Omental fat pad (tissue), 4 donors: ENCODE measurements around the gene PNPLA8. TPM values are rescaled to one million over a fixed set of nuclear protein-coding genes. Genes with fewer than 3 reads are reported as not detected.
"Not testable (repeated sequence)": the region's sequence is repeated elsewhere in the genome, so short reads cannot be mapped to it uniquely, and the experiment has no call there.

Experiments used
- ATAC-seq: fragments of 150-250 bp; one replicate; pipeline ENCODE4 v1.9.1; 2016; ENCODE audit warnings: mild to moderate bottlenecking, moderate library complexity; ENCODE audit not compliant: low FRiP score
- DNase-seq: peaks from one replicate; pipeline ENCODE4 v3.0.0-alpha.2; 2019; ENCODE audit warnings: low spot score
- CTCF ChIP-seq, 3 donors: fragments of 450-650 bp; IDR thresholded peaks; one replicate each; pipeline ENCODE4 v1.5.1; 2016 to 2017; ENCODE audit warnings: antibody characterized with exemption in 3 of 3, mild to moderate bottlenecking in 3 of 3, moderate library complexity in 2 of 3
- total RNA-seq, 4 donors: library from RNA; depleted of rRNA; stranded (reverse); fragments of >200 nt; gene quantifications; one replicate each; pipeline ENCODE4 v1.1.0, GENCODE V29; 2016

Gene PNPLA8
- total RNA-seq, 4 donors from 2014 or later = 38.8 to 80.6 (median 60.4) TPM

- DNase-seq = no peak
- ATAC-seq = no peak
- no peak for TF ChIP-seq CTCF (IDR thresholded peaks at IDR 0.05)
These were observed 15.5 kb upstream of the PNPLA8 start for GRCh38 chr7:108541478-108541877.

GRCh38 chr7:108538685-108539084 lies 12.8 kb upstream of the PNPLA8 start:
- not testable (repeated sequence) for DNase-seq, ATAC-seq

GRCh38 chr7:108538236-108538635 lies 12.3 kb upstream of the PNPLA8 start:
- DNase-seq, ATAC-seq: not testable (repeated sequence)

- no peak for DNase-seq
- no peak for TF ChIP-seq CTCF (IDR thresholded peaks at IDR 0.05)
- ATAC-seq = no peak
These were observed 11.3 kb upstream of the PNPLA8 start for GRCh38 chr7:108537229-108537628.

GRCh38 chr7:108535744-108536143 lies 9.8 kb upstream of the PNPLA8 start:
- DNase-seq (no peak), ATAC-seq (no peak)
- TF ChIP-seq CTCF (IDR thresholded peaks at IDR 0.05) = no peak

GRCh38 chr7:108535257-108535656 lies 9.3 kb upstream of the PNPLA8 start:
- ATAC-seq = no peak
- no peak for TF ChIP-seq CTCF (IDR thresholded peaks at IDR 0.05)
- DNase-seq = no peak

GRCh38 chr7:108533712-108534111 lies 7.8 kb upstream of the PNPLA8 start:
- no peak for TF ChIP-seq CTCF (IDR thresholded peaks at IDR 0.05)
- no peak for DNase-seq
- ATAC-seq = no peak

GRCh38 chr7:108529341-108529740 lies 3.4 kb upstream of the PNPLA8 start:
- no peak for TF ChIP-seq CTCF (IDR thresholded peaks at IDR 0.05)
- DNase-seq = no peak
- ATAC-seq = no peak
